HS-5 (cell line): ENCODE results near the gene TPRN.

Experiments used
- DNase-seq: peaks from one replicate; pipeline ENCODE4 v3.0.0-alpha.2; 2012; ENCODE audit warnings: low read depth

The TPRN gene

GRCh38 chr9:137159105-137160053 is 41.2 kb downstream of the TPRN start:
- no peak for DNase-seq

- no peak for DNase-seq
Measured at GRCh38 chr9:137158625-137159024, 41.9 kb downstream of the TPRN start.

GRCh38 chr9:137157618-137158415 is 42.7 kb downstream of the TPRN start:
- DNase-seq, result no peak

- DNase-seq, result no peak
Measured at GRCh38 chr9:137156567-137157375, 43.8 kb downstream of the TPRN start.

- no peak for DNase-seq
Measured at GRCh38 chr9:137152844-137153405, 47.6 kb downstream of the TPRN start.

GRCh38 chr9:137150617-137151457 is 49.7 kb downstream of the TPRN start:
- DNase-seq, result no peak

- DNase-seq, result no peak
Measured at GRCh38 chr9:137149942-137150616, 50.5 kb downstream of the TPRN start.

GRCh38 chr9:137149363-137149762 is 51.2 kb downstream of the TPRN start:
- no peak for DNase-seq

GRCh38 chr9:137148661-137149060 is 51.9 kb downstream of the TPRN start:
- no peak for DNase-seq

GRCh38 chr9:137148242-137148641 is 52.3 kb downstream of the TPRN start:
- DNase-seq, result no peak

GRCh38 chr9:137147793-137148160 is 52.8 kb downstream of the TPRN start:
- DNase-seq, result no peak

- DNase-seq, result no peak
Measured at GRCh38 chr9:137147091-137147792, 53.3 kb downstream of the TPRN start.

- no peak for DNase-seq
Measured at GRCh38 chr9:137146527-137146918, 54.0 kb downstream of the TPRN start.

GRCh38 chr9:137145731-137146526 is 54.6 kb downstream of the TPRN start:
- DNase-seq, result no peak

GRCh38 chr9:137143459-137143858 is 57.1 kb downstream of the TPRN start:
- no peak for DNase-seq

GRCh38 chr9:137141976-137142936 is 58.3 kb downstream of the TPRN start:
- DNase-seq, result no peak
